ENCODE measurements around the gene EVA1C.
"Not testable (repeated sequence)": the region's sequence is repeated elsewhere in the genome, so short reads cannot be mapped to it uniquely, and the experiment has no call there.

EVA1C gene

DNA sequence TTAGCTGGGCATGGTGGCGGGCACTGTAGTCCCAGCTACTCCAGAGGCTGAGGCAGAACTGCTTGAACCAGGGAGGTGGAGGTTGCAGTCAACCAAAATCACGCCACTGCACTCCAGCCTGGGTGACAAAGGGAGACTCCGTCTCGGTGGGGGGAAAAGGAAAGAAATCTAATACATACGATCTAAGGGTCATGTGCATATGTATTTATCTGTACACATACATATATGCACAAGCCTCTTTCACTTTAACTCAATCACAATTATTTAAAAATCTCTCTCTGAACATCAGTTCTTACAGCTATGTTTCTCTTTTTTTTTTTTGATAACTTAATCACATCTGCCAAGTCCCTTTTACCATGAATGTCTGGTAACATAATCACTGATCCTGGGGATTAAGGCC is 34.7 kb downstream of the EVA1C start:
- Histone ChIP-seq H3K27ac (ENCODE audit: poor library complexity, severe bottlenecking) (no peak overlapping the region), H3K36me3 (ENCODE audit: low read depth) (peaks cover 13% of the 10 kb centered on the region), H3K27me3 (ENCODE audit: insufficient read depth, poor library complexity, severe bottlenecking) (no peaks in the 10 kb centered on the region), H3K4me1 (ENCODE audit: insufficient read depth, poor library complexity, severe bottlenecking) (peaks cover 10% of the 10 kb centered on the region), H3K4me3 (ENCODE audit: severe bottlenecking) (no peak overlapping the region), H3K9me3 (ENCODE audit: severe bottlenecking) (no peaks in the 10 kb centered on the region)
- no peak for ATAC-seq (ENCODE audit: low read depth)
- DNase-seq (ENCODE audit: low spot score), result no peak
- TF ChIP-seq, protein P1, sequence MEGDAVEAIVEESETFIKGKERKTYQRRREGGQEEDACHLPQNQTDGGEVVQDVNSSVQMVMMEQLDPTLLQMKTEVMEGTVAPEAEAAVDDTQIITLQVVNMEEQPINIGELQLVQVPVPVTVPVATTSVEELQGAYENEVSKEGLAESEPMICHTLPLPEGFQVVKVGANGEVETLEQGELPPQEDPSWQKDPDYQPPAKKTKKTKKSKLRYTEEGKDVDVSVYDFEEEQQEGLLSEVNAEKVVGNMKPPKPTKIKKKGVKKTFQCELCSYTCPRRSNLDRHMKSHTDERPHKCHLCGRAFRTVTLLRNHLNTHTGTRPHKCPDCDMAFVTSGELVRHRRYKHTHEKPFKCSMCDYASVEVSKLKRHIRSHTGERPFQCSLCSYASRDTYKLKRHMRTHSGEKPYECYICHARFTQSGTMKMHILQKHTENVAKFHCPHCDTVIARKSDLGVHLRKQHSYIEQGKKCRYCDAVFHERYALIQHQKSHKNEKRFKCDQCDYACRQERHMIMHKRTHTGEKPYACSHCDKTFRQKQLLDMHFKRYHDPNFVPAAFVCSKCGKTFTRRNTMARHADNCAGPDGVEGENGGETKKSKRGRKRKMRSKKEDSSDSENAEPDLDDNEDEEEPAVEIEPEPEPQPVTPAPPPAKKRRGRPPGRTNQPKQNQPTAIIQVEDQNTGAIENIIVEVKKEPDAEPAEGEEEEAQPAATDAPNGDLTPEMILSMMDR (IDR thresholded peaks at IDR 0.05; ENCODE audit: poor library complexity, severe bottlenecking), result no peak

DNA sequence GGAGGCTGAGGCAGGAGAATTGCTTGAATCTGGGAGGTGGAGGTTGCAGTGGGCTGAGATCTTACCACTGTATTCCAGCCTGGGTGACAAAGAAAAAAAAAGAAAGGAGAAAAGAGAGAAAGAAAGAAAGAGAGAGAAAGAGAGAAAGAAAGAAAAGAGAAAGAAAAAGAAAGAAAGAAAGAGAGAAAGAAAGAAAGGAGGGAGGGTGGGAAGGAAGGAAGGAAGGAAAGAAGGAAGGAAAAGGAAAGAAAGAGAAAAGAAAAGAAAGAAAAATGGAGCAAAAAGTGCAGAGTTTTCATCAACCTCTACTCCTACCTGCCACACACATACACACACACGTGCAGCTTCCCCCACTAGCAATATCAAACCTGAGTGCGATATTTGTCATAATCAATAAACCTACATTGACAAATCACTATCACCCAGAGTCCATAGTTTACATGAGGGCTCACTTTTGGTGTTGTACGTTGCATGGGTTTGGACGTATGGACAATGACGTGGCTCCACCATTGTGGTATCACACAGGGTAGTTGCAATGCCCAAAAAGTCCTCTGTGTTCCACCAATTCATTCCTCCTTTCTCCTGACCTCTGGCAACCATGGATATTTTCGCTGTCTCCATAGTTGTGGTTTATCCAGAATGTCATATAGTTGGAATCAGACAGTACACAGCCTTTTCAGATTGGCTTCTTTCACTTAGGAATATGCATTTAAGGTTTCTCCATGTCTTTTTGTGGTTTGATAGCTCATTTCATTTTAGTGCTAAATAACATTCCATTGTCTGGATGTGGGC is 36.5 kb downstream of the EVA1C start:
- no peak overlapping the region for H3K27ac ChIP-seq (ENCODE audit: poor library complexity, severe bottlenecking)
- ATAC-seq (ENCODE audit: low read depth), result no peak
- H3K4me3 ChIP-seq (ENCODE audit: severe bottlenecking), result no peak overlapping the region
- no peaks in the 10 kb centered on the region for H3K4me1 ChIP-seq (ENCODE audit: insufficient read depth, poor library complexity, severe bottlenecking)
- H3K9me3 ChIP-seq (ENCODE audit: severe bottlenecking), result no peaks in the 10 kb centered on the region
- peaks cover 15% of the 10 kb centered on the region for H3K36me3 ChIP-seq (ENCODE audit: low read depth)
- no peaks in the 10 kb centered on the region for H3K27me3 ChIP-seq (ENCODE audit: insufficient read depth, poor library complexity, severe bottlenecking)
- no peak for DNase-seq (ENCODE audit: low spot score)
- TF ChIP-seq, protein P1 (IDR thresholded peaks at IDR 0.05; ENCODE audit: poor library complexity, severe bottlenecking), result no peak

DNA sequence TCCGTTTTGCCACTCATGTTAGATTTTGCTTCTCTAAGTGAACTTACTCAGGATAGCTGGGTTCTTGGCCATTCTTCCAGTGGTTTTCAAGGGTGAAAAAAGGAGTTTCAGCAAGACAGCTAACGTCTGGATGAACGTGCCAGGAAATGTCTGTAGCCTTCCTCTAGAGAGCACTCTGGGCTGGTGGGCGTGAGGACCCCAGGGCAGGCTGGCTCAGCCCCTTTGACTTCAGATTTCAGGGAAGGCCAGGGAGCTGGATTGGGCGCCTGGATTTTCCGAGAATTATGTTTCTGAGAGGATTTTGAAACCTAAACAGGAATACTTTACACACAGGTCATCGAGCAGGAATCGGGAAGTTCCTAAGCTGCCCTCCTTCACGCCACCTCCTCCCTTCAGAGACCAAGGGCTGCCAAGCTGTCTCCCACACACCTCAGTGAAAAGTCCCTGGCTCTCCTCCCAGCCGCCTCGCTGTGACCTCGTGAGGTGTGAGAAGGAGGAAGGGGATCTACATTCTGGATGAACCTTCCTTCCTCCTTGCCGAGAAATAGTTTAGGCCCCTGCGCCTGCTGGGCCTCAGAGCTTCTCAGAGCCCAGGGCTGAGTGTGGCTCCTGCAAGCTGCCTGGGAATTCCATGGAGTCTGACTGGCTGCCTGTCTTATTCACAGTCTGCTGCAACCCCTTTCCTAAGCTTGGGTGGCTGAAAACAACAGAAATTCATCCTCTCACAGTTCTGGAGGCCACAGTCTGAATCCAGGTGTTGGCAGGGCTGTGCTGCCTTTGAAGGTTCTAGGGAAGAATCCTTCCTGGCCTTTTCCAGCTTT is 38.6 kb downstream of the EVA1C start:
- H3K4me1 ChIP-seq (ENCODE audit: insufficient read depth, poor library complexity, severe bottlenecking); H3K27me3 ChIP-seq (ENCODE audit: insufficient read depth, poor library complexity, severe bottlenecking); H3K9me3 ChIP-seq (ENCODE audit: severe bottlenecking); DNase-seq (ENCODE audit: low spot score); H3K4me3 ChIP-seq (ENCODE audit: severe bottlenecking): not testable (repeated sequence)
- ATAC-seq (ENCODE audit: low read depth), result peak; percentile 66; the same call in 2 of the 3 replicates
- H3K27ac ChIP-seq (ENCODE audit: poor library complexity, severe bottlenecking), result peak overlapping the region; percentile 47
- peaks cover 25% of the 10 kb centered on the region for H3K36me3 ChIP-seq (ENCODE audit: low read depth)

DNA sequence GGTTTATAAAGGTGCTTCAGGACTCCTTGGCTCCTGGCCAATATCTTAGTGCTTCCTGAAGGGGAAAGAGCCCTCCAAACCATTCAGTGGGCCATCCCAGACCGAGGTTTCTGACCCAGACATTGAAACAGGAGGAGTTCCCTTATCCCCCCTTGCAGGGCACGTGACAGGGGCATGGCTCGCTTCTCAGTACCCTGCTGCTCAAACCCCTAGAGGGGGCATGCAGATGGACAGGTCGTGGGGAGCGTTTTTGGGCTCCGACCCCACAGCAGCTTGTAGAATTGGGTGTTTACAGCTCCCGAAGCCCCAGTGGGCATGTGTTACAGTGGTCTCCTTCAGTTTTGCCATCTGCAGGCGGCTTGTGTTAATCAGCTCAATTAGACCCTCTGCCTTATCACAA is 39.7 kb downstream of the EVA1C start:
- H3K4me3 ChIP-seq (ENCODE audit: severe bottlenecking); ATAC-seq (ENCODE audit: low read depth); H3K27me3 ChIP-seq (ENCODE audit: insufficient read depth, poor library complexity, severe bottlenecking); H3K27ac ChIP-seq (ENCODE audit: poor library complexity, severe bottlenecking); H3K9me3 ChIP-seq (ENCODE audit: severe bottlenecking); DNase-seq (ENCODE audit: low spot score): not testable (repeated sequence)
- Histone ChIP-seq H3K36me3 (ENCODE audit: low read depth) (peaks cover 34% of the 10 kb centered on the region), H3K4me1 (ENCODE audit: insufficient read depth, poor library complexity, severe bottlenecking) (peaks cover 14% of the 10 kb centered on the region)

DNA sequence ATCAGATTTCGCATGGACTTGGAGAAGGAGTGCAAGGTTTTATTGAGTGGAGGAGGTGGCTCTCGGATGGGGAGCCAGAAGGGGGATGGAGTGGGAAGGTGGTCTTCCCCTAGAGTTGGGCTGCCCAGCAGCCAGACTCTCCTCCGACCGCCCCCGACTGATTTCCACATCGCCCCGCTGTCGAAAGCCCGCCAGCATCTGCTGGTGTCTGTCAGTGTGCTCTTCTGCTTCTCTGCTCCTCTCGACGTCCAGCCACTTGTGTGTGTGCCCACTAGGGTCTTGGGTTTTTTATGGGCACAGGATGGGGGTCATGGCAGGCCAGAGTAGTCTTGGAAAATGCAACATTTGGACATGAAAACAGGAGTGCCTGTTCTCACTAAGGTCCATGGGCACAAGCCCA is 40.1 kb downstream of the EVA1C start:
- H3K36me3 ChIP-seq (ENCODE audit: low read depth), result peaks cover 38% of the 10 kb centered on the region
- peaks cover 18% of the 10 kb centered on the region for H3K4me1 ChIP-seq (ENCODE audit: insufficient read depth, poor library complexity, severe bottlenecking)
- ATAC-seq (ENCODE audit: low read depth) (no peak), DNase-seq (ENCODE audit: low spot score) (no peak)
- H3K27me3 ChIP-seq (ENCODE audit: insufficient read depth, poor library complexity, severe bottlenecking), result no peaks in the 10 kb centered on the region
- no peak overlapping the region for H3K4me3 ChIP-seq (ENCODE audit: severe bottlenecking)
- no peak overlapping the region for H3K27ac ChIP-seq (ENCODE audit: poor library complexity, severe bottlenecking)
- H3K9me3 ChIP-seq (ENCODE audit: severe bottlenecking), result no peaks in the 10 kb centered on the region
- TF ChIP-seq, protein P1 (IDR thresholded peaks at IDR 0.05; ENCODE audit: poor library complexity, severe bottlenecking), result no peak
